Measurements from ENCODE around the gene UAP1. TPM values are rescaled to one million over a fixed set of nuclear protein-coding genes. Genes with fewer than 3 reads are reported as not detected.

Gene UAP1
- total RNA-seq, 4 donors from 2014 or later, result 51.5 to 246 (median 61.8) TPM

DNA sequence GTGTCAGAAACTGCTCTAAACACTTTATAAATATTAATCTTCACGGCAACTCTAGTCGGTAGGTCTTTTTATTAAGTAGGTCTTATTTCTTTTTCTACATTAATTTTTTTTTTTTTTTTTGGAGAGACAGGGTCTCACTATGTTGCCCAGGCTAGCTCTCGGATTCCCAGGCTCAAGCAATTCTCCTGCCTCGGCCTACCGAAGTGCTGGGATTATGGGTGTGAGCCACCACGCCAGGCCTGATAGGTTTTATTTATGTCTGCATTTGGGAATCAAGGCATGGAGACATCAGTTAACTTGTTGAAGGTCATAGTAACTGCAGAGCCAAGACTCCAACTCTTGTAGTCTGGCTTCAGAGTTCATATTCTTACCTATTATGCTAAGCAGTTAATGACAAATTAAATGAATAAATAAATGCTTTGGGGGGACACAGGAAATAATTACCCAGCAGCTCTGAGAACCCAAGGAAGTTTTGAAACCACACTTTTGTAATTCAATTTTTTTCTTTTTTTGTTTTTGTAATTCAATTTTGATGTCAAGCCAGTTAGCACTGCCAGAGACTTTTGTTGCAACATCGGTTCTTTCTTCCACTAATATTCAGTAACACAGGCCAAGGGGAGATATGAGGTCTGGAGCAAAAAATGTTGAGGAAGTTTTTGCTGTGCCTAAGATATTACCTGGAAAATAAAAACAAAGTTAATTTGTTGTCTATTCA is 9.4 kb upstream of the UAP1 start:
- intact Hi-C loops (cut with DNase I), result no loop called here
- H3K9me3 ChIP-seq, result no peaks in the 10 kb centered on the region
- no peak for DNase-seq (ENCODE audit: extremely low spot score)
- no peaks in the 10 kb centered on the region for H3K27me3 ChIP-seq
- peaks cover 0 to 41% (median 25%) of the 10 kb centered on the region in 4 donors for H3K4me1 ChIP-seq
- no peaks in the 10 kb centered on the region for H3K36me3 ChIP-seq
- WGBS, result 66% methylated on average over 7 of the region's 7 CpGs
- peak overlapping the region; percentile 62 to 86 (median 76) for H3K27ac ChIP-seq (replicated peaks in 1 of 4)
- peak in 1 of 2 donors; percentile 40 for TF ChIP-seq POLR2AphosphoS5 (IDR thresholded peaks at IDR 0.05)
- TF ChIP-seq, protein P1, sequence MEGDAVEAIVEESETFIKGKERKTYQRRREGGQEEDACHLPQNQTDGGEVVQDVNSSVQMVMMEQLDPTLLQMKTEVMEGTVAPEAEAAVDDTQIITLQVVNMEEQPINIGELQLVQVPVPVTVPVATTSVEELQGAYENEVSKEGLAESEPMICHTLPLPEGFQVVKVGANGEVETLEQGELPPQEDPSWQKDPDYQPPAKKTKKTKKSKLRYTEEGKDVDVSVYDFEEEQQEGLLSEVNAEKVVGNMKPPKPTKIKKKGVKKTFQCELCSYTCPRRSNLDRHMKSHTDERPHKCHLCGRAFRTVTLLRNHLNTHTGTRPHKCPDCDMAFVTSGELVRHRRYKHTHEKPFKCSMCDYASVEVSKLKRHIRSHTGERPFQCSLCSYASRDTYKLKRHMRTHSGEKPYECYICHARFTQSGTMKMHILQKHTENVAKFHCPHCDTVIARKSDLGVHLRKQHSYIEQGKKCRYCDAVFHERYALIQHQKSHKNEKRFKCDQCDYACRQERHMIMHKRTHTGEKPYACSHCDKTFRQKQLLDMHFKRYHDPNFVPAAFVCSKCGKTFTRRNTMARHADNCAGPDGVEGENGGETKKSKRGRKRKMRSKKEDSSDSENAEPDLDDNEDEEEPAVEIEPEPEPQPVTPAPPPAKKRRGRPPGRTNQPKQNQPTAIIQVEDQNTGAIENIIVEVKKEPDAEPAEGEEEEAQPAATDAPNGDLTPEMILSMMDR (IDR thresholded peaks at IDR 0.05), result no peak
- no peak overlapping the region for H3K4me3 ChIP-seq

DNA sequence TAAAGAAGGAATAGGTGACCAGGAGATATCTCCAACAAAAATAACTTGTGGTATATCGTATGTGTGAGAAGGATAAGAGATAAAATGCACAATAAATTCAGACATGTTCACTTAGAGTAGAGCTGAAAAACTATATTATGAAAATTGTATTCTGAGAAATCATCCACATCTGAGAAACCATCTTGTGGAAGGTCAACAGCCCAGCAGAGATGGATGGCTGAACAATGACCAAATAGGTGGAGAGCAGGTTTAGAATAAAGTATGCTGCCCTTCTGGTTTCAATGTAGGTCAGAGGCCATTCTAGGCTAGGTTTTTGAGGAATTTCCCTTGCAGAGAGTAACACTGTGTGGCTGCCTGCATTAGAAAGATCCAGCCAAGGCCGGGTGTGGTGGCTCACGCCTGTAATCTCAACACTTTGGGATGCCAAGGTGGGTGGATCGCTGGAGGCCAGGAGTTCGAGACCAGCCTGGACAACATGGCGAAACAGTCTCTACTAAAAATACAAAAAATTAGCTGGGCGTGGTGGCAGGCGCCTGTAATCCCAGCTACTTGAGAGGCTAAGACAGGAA is 8.8 kb upstream of the UAP1 start:
- Histone ChIP-seq H3K9me3 (no peaks in the 10 kb centered on the region), H3K27ac (replicated peaks in 1 of 4) (peak overlapping the region; percentile 62 to 86 (median 76)), H3K4me1 (peaks cover 0 to 39% (median 23%) of the 10 kb centered on the region in 4 donors), H3K36me3 (no peaks in the 10 kb centered on the region), H3K27me3 (no peaks in the 10 kb centered on the region), H3K4me3 (no peak overlapping the region)
- DNase-seq (ENCODE audit: extremely low spot score), result no peak
- intact Hi-C loops (cut with DNase I), result no loop called here
- WGBS, result 91% methylated on average over 8 of the region's 8 CpGs
- TF ChIP-seq POLR2A (IDR thresholded peaks at IDR 0.05; ENCODE audit: low read depth), result no peak

DNA sequence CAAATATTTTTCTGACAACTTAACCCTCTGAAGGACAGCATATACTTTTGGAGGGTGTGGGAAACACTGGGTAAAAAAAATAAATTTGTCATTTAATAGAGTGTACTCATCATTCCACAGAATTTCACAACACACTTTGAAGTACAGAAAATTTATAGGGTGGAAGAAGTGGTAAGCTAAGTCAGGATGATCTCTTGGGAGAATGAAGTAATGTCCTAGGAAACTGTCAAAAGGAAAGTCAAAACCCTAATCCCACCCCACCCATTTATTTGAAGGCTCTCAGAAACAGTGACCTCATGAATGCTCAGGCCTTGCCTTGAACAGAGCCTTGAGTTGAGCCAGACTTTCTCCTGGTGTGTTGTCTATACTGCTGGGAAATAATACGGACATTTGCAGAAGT is 7.3 kb upstream of the UAP1 start:
- 93% methylated on average over 1 of the region's 1 CpG for WGBS
- no peak for DNase-seq (ENCODE audit: extremely low spot score)
- peak in 1 of 2 donors; percentile 25 for TF ChIP-seq POLR2AphosphoS5 (IDR thresholded peaks at IDR 0.05)
- TF ChIP-seq, protein P1 (IDR thresholded peaks at IDR 0.05), result no peak
- TF ChIP-seq POLR2A (IDR thresholded peaks at IDR 0.05; ENCODE audit: low read depth), result no peak
- TF ChIP-seq EP300 (IDR thresholded peaks at IDR 0.05), result no peak

DNA sequence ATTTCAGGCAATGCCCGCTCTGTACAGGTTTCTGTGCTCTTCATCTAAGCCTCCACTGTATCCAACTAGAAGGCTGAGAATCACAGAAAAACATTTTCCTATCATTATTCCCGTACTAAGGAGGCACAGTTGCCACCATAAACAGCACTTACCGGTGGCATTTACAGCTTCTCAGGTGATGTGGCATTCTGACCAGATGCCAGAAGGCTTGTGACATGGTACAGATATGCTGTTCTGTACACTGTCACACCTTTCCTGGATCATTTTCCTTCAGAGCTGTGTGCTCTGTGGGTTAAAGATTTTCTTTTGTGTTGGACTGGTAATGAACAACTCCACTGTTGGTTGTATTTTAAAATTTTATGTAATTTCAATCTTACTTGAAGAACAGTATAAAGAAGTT is 4.0 kb upstream of the UAP1 start:
- H3K36me3 ChIP-seq, result no peaks in the 10 kb centered on the region
- no peak for TF ChIP-seq POLR2AphosphoS5 (IDR thresholded peaks at IDR 0.05)
- no peak for TF ChIP-seq POLR2A (IDR thresholded peaks at IDR 0.05; ENCODE audit: low read depth)
- intact Hi-C loops (cut with DNase I), result no loop called here
- H3K27me3 ChIP-seq, result no peaks in the 10 kb centered on the region
- H3K4me1 ChIP-seq, result peaks cover 8 to 28% (median 17%) of the 10 kb centered on the region in 4 donors
- DNase-seq (ENCODE audit: extremely low spot score), result no peak
- H3K9me3 ChIP-seq, result no peaks in the 10 kb centered on the region
- 84% methylated on average over 3 of the region's 3 CpGs for WGBS
- H3K4me3 ChIP-seq, result no peak overlapping the region
- no peak overlapping the region for H3K27ac ChIP-seq (replicated peaks in 1 of 4)

More for the DNA sequence above, 7.3 kb upstream of the UAP1 start:
- no peaks in the 10 kb centered on the region for H3K27me3 ChIP-seq
- H3K9me3 ChIP-seq, result no peaks in the 10 kb centered on the region
- peaks cover 0 to 26% (median 14%) of the 10 kb centered on the region in 4 donors for H3K4me1 ChIP-seq
- no peaks in the 10 kb centered on the region for H3K36me3 ChIP-seq
- no peak overlapping the region for H3K4me3 ChIP-seq
- intact Hi-C loops (cut with DNase I), result no loop called here
- H3K27ac ChIP-seq (replicated peaks in 1 of 4), result peak overlapping the region; percentile 62 to 86 (median 76)

DNA sequence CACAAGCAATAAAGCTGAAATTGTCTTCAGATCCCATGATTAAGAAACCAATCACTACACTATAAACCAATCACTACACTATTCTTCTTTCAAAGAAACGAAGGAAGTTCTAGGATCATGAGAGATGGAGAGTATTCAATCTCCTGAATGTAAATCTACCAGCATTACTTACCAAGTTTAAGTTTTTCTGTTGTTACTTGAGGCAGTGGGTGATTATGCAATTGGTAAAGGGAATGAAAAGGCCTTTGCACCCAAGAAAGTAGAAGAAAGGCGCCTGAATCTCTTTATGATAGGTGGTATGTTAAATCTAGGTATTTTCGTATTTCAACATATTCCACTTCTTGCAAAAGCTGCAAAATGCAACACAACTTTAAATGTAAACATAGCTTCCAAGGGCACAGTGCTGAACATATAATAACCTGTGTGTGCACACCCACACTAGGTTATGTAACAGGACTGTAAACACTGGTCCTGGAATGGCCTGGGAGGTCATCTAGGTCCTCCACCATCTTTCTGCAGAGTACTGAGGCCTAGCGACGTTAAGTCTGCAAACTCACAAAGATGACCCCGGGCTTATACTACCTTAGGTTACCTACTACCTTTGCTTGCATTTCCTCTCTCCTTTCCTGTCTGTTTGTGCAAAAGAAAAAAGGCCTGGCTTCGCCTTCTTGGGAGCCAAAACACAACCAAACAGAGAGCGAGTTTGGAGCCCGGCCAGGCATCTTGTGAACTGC is 1.1 kb upstream of the UAP1 start:
- 49% methylated on average over 9 of the region's 9 CpGs for WGBS
- DNase-seq (ENCODE audit: extremely low spot score), result no peak

More for the DNA sequence above, 1.1 kb upstream of the UAP1 start:
- Histone ChIP-seq H3K27ac (replicated peaks in 1 of 4) (peak overlapping the region; percentile 86 to 98 (median 98)), H3K4me1 (peaks cover 12 to 41% (median 28%) of the 10 kb centered on the region in 4 donors), H3K36me3 (no peaks in the 10 kb centered on the region), H3K27me3 (no peaks in the 10 kb centered on the region), H3K9me3 (no peaks in the 10 kb centered on the region), H3K4me3 (peak overlapping the region; percentile 77 to 94 (median 82))
- TF ChIP-seq POLR2AphosphoS5 (IDR thresholded peaks at IDR 0.05) (no peak), POLR2A (IDR thresholded peaks at IDR 0.05; ENCODE audit: low read depth) (no peak), EP300 (IDR thresholded peaks at IDR 0.05) (no peak)
- TF ChIP-seq, protein P1 (IDR thresholded peaks at IDR 0.05), result no peak
- intact Hi-C loops (cut with DNase I), result loop anchor here (5.0 kb wide), 1 partner anchor 63 kb away; the partner anchor contains the start of gene UHMK1

Data from esophagus muscularis mucosa (tissue), 4 donors.